ENCODE results near the gene PPFIBP2.

DNA sequence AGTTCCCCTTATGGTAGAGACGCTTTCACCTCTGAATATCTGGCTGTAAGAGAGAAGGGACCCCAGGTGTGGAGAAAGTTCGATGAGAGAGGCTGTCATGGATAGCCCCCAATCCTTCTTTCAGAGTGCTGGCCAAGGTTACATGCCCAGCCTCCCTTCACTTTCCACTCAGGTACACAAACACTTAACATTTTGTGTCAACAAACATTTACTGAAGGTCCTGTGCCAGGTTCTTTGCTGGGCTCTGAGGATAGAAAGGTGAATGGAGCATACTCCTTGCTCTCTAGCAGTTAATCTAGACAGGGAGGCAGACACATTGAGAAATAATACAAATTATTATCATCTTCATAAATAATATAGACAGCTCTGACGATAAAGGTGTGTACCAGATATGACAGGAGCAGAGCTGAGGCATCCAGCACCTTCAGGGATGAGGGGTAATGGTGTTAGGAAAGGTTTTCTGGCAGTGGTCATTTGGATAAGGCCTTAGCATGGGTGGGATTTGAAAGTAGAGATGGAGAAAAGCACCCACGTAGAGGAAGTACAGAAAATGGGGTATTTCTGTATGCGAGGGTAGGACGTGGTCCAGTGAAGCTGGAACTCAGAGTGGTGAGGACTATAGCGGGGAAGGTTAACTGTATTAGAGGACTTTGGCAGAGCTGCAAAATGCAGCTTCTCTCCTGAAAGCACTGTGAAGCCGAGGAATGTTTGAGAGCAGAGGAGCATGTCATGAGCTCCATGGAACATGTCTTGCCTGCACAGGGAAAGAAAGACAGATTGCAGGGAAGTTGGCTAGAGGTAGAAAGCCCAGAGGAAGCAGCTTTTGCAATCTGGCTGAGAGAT, 19.6 kb downstream of the PPFIBP2 start:
- TF ChIP-seq, protein P1, sequence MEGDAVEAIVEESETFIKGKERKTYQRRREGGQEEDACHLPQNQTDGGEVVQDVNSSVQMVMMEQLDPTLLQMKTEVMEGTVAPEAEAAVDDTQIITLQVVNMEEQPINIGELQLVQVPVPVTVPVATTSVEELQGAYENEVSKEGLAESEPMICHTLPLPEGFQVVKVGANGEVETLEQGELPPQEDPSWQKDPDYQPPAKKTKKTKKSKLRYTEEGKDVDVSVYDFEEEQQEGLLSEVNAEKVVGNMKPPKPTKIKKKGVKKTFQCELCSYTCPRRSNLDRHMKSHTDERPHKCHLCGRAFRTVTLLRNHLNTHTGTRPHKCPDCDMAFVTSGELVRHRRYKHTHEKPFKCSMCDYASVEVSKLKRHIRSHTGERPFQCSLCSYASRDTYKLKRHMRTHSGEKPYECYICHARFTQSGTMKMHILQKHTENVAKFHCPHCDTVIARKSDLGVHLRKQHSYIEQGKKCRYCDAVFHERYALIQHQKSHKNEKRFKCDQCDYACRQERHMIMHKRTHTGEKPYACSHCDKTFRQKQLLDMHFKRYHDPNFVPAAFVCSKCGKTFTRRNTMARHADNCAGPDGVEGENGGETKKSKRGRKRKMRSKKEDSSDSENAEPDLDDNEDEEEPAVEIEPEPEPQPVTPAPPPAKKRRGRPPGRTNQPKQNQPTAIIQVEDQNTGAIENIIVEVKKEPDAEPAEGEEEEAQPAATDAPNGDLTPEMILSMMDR (conservative IDR thresholded peaks at IDR 0.05), result no peak
- no peak for TF ChIP-seq EZH2 (IDR thresholded peaks at IDR 0.05; ENCODE audit: low read depth)
